Stomach (tissue), 9 donors: ENCODE measurements around the gene AMIGO3. TPM values are rescaled to one million over a fixed set of nuclear protein-coding genes. Genes with fewer than 3 reads are reported as not detected.
"Not testable (repeated sequence)": the region's sequence is repeated elsewhere in the genome, so short reads cannot be mapped to it uniquely, and the experiment has no call there.

ENCODE experiments used
- DNase-seq, 2 donors: peaks; one replicate each; pipeline versions ENCODE4 v3.0.0 to v3.0.0-alpha.2; 2013 to 2019
- H3K27ac ChIP-seq, 5 donors: fragments of 200-600 bp in 4 of 5; sonication (generic) in 4 of 5; one replicate each; pipeline ENCODE4 v1.5.1; 2013 to 2019; ENCODE audit warnings: mild to moderate bottlenecking in 1 of 5, moderate library complexity in 1 of 5
- H3K27me3 ChIP-seq, 3 donors: fragments of 200-600 bp; sonication (generic); one replicate each; pipeline ENCODE4 v1.5.1; 2017 to 2019; ENCODE audit warnings: mixed run types in 1 of 3
- H3K36me3 ChIP-seq, 4 donors: fragments of 200-600 bp; sonication (generic); 1 replicate in 3 of 4; 2 replicates in 1 of 4; pipeline ENCODE4 v1.5.1; 2016 to 2019
- H3K4me1 ChIP-seq, 4 donors: fragments of 200-600 bp; sonication (generic); one replicate each; pipeline ENCODE4 v1.5.1; 2016 to 2019
- H3K4me3 ChIP-seq, 4 donors: fragments of 200-600 bp; sonication (generic) in 3 of 4; one replicate each; pipeline ENCODE4 v1.5.1; 2016 to 2019; ENCODE audit warnings: mild to moderate bottlenecking in 1 of 4
- H3K9me3 ChIP-seq, 4 donors: fragments of 200-600 bp; sonication (generic); one replicate each; pipeline ENCODE4 v1.5.1; 2016 to 2019
- CTCF ChIP-seq, 7 experiments: fragments of 450-650 bp in 4 of 7; fragments of 200-600 bp in 3 of 7; sonication (generic) in 3 of 7; IDR thresholded peaks; one replicate each; pipeline ENCODE4 v1.5.1; 2016 to 2019; ENCODE audit warnings: antibody characterized with exemption in 7 of 7, control low read depth in 2 of 7, mild to moderate bottlenecking in 1 of 7
- EP300 ChIP-seq: sonication (generic); formaldehyde crosslinking; IDR thresholded peaks from one replicate; pipeline ENCODE4 v1.6.1; 2017; ENCODE audit warnings: antibody characterized with exemption
- POLR2A ChIP-seq, 4 donors: fragments of 450-650 bp; IDR thresholded peaks; one replicate each; pipeline ENCODE4 v1.6.1; 2016; ENCODE audit warnings: antibody characterized with exemption in 4 of 4, control low read depth in 2 of 4, mild to moderate bottlenecking in 1 of 4, moderate library complexity in 1 of 4
- POLR2AphosphoS5 ChIP-seq, 3 donors: sonication (generic); formaldehyde crosslinking; IDR thresholded peaks; one replicate each; pipeline ENCODE4 v1.6.1; 2016; ENCODE audit warnings: antibody characterized with exemption in 3 of 3
- WGBS, 5 donors: extraction: QIAGEN DNeasy Blood & Tissue Kit in 3 of 5; methylation state at CpG; one replicate each; pipeline versions ENCODE4 v1.1.5 to v1.1.7; 2013 to 2018; 5-methylcytosine and 5-hydroxymethylcytosine counted together
- intact Hi-C: fragments of 100-400 bp; cut with DNase I; formaldehyde crosslinking; loops from one replicate; pipeline ENCODE4 v1.15.1; 2023; ENCODE audit warnings: low total_unique reads
- polyA plus RNA-seq, 3 donors: library from polyadenylated mRNA; stranded (reverse); fragments of 200-250 nt; gene quantifications; one replicate each; pipeline ENCODE4 v1.2.3, GENCODE V29; 2013
- total RNA-seq, 5 donors: library from RNA; depleted of rRNA; stranded (reverse); fragments of >200 nt; gene quantifications; one replicate each; pipeline versions ENCODE4 v1.1.0 to v1.2.3, GENCODE V29; 2014 to 2016
- donor health status: healthy with polysubstance abuse.
- donor health status: Bipolar disorder and iron deficiency.
- donor health status: healthy.

AMIGO3 gene
- total and polyA plus RNA-seq, 8 donors, result 0.19 to 1.3 (median 0.80) TPM; not detected in 4

GRCh38 chr3:49684453-49684852, 35.0 kb downstream of the AMIGO3 start:
- DNase-seq, H3K9me3 ChIP-seq, intact Hi-C loops, H3K27ac ChIP-seq, H3K4me3 ChIP-seq: not testable (repeated sequence)
- Histone ChIP-seq H3K36me3 (peaks cover 45 to 57% (median 55%) of the 10 kb centered on the region in 4 donors), H3K4me1 (peaks cover 8 to 29% (median 26%) of the 10 kb centered on the region in 4 donors), H3K27me3 (peaks cover 0 to 22% (median 0%) of the 10 kb centered on the region in 3 donors)
- WGBS, 5 donors, result 80 to 100% (median 88%) methylated on average over 1 to 2 of the region's 2 CpGs

GRCh38 chr3:49683162-49683561, 36.3 kb downstream of the AMIGO3 start:
- Histone ChIP-seq H3K9me3 (no peaks in the 10 kb centered on the region), H3K27me3 (peaks cover 0 to 22% (median 0%) of the 10 kb centered on the region in 3 donors), H3K4me3 (no peak overlapping the region), H3K27ac (no peak overlapping the region), H3K36me3 (peaks cover 58 to 70% (median 68%) of the 10 kb centered on the region in 4 donors), H3K4me1 (peaks cover 4 to 20% (median 17%) of the 10 kb centered on the region in 4 donors)
- 88 to 94% (median 88%) methylated on average over 6 of the region's 6 CpGs for WGBS, 5 donors
- TF ChIP-seq EP300 (no peak), CTCF (IDR thresholded peaks at IDR 0.05) (no peak), POLR2AphosphoS5 (IDR thresholded peaks at IDR 0.05) (no peak), POLR2A (IDR thresholded peaks at IDR 0.05) (no peak)
- no peak for DNase-seq
- intact Hi-C loops, result no loop called here

- intact Hi-C loops, result no loop called here
- DNase-seq, result no peak
- no peak overlapping the region for H3K4me3 ChIP-seq
- peaks cover 73 to 86% (median 84%) of the 10 kb centered on the region in 4 donors for H3K36me3 ChIP-seq
- no peak overlapping the region for H3K27ac ChIP-seq
- WGBS, 5 donors, result 85 to 92% (median 90%) methylated on average over 4 of the region's 4 CpGs
- no peaks in the 10 kb centered on the region for H3K9me3 ChIP-seq
- H3K27me3 ChIP-seq, result peaks cover 0 to 10% (median 0%) of the 10 kb centered on the region in 3 donors
- H3K4me1 ChIP-seq, result peaks cover 4 to 17% (median 11%) of the 10 kb centered on the region in 4 donors
- TF ChIP-seq EP300, result no peak
- no peak for TF ChIP-seq CTCF (IDR thresholded peaks at IDR 0.05)
- TF ChIP-seq POLR2AphosphoS5 (IDR thresholded peaks at IDR 0.05), result no peak
- no peak for TF ChIP-seq POLR2A (IDR thresholded peaks at IDR 0.05)
Measured at GRCh38 chr3:49681543-49681942, 37.9 kb downstream of the AMIGO3 start.

- intact Hi-C loops, result no loop called here
- Histone ChIP-seq H3K27ac (no peak overlapping the region), H3K4me1 (peaks cover under 1 to 17% (median 11%) of the 10 kb centered on the region in 4 donors), H3K27me3 (peaks cover 0 to 6% (median 0%) of the 10 kb centered on the region in 3 donors), H3K4me3 (no peak overlapping the region), H3K36me3 (peaks cover 77 to 90% (median 87%) of the 10 kb centered on the region in 4 donors), H3K9me3 (no peaks in the 10 kb centered on the region)
- 89 to 100% (median 97%) methylated on average over 2 of the region's 2 CpGs for whole genome bisulfite sequencing, 5 donors
- no peak for DNase-seq
- TF ChIP-seq CTCF (IDR thresholded peaks at IDR 0.05) (no peak), POLR2AphosphoS5 (IDR thresholded peaks at IDR 0.05) (no peak), EP300 (no peak), POLR2A (IDR thresholded peaks at IDR 0.05) (no peak)
Measured at GRCh38 chr3:49681232-49681522, 38.3 kb downstream of the AMIGO3 start.

GRCh38 chr3:49680493-49681231, 38.8 kb downstream of the AMIGO3 start:
- 88 to 93% (median 90%) methylated on average over 6 to 7 of the region's 7 CpGs for whole genome bisulfite sequencing, 5 donors
- intact Hi-C loops, result no loop called here

More at GRCh38 chr3:49680493-49681231, 38.8 kb downstream of the AMIGO3 start:
- Histone ChIP-seq H3K9me3 (no peaks in the 10 kb centered on the region), H3K27ac (no peak overlapping the region), H3K27me3 (peaks cover 0 to 1% (median 0%) of the 10 kb centered on the region in 3 donors), H3K36me3 (peaks cover 82 to 95% (median 93%) of the 10 kb centered on the region in 4 donors), H3K4me3 (no peak overlapping the region), H3K4me1 (peaks cover 2 to 17% (median 10%) of the 10 kb centered on the region in 4 donors)
- no peak for DNase-seq
- TF ChIP-seq CTCF (IDR thresholded peaks at IDR 0.05) (no peak), POLR2A (IDR thresholded peaks at IDR 0.05) (no peak)
